Panc1 (cell line): ENCODE data around the gene P2RX3.

Experiments used
- POLR2AphosphoS5 ChIP-seq: IDR thresholded peaks from 2 replicates; pipeline ENCODE4 v1.6.1; 2012; ENCODE audit warnings: mild to moderate bottlenecking, low read depth, low read length, moderate library complexity
- SIN3A ChIP-seq: IDR thresholded peaks from 2 replicates; pipeline ENCODE4 v1.6.1; 2012; ENCODE audit warnings: low read depth, mild to moderate bottlenecking, low read length, moderate library complexity, borderline replicate concordance; ENCODE audit not compliant: insufficient read depth
- TF ChIP-seq, protein P1 (sequence below): fragments of 450-650 bp; IDR thresholded peaks from 2 replicates; pipeline ENCODE4 v1.5.1; 2017; ENCODE audit warnings: mild to moderate bottlenecking
- TF ChIP-seq, protein P2 (sequence below), 2 experiments: IDR thresholded peaks; 2 replicates each; pipeline ENCODE4 v1.6.1; 2011 to 2012; ENCODE audit warnings: low read depth in 2 of 2, control low read depth in 1 of 2, low read length in 1 of 2, mild to moderate bottlenecking in 1 of 2, moderate library complexity in 1 of 2; ENCODE audit not compliant: insufficient read depth in 1 of 2

DNA sequence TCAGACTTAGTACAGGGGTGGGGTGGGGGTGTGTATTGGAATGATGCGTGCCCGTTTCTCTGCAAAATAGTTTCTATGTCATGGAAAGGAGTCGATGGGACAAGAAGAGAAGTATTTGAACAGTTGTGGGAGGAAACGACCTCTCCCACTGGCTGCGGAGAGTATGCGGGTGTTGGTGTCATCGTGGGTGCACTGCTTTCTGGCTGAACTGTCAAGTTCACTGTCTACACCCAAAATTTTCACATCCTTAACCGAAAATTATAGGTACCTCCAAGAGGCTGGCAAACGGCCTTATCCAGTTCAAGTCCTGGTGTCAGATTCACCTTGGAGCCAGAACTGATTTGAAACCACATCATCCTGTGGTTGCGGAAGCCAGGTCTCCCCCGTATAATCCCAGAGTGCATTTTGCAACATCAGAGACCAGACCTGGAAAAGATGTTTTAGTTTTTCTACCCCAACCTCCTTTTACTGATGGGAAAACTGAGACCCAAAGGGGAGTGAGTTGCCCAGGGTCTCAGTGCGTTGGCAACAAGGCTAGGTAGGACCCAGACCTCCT, 2.0 kb upstream of the P2RX3 start:
- TF ChIP-seq, protein P1, sequence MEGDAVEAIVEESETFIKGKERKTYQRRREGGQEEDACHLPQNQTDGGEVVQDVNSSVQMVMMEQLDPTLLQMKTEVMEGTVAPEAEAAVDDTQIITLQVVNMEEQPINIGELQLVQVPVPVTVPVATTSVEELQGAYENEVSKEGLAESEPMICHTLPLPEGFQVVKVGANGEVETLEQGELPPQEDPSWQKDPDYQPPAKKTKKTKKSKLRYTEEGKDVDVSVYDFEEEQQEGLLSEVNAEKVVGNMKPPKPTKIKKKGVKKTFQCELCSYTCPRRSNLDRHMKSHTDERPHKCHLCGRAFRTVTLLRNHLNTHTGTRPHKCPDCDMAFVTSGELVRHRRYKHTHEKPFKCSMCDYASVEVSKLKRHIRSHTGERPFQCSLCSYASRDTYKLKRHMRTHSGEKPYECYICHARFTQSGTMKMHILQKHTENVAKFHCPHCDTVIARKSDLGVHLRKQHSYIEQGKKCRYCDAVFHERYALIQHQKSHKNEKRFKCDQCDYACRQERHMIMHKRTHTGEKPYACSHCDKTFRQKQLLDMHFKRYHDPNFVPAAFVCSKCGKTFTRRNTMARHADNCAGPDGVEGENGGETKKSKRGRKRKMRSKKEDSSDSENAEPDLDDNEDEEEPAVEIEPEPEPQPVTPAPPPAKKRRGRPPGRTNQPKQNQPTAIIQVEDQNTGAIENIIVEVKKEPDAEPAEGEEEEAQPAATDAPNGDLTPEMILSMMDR: no peak
- TF ChIP-seq POLR2AphosphoS5 (no peak), SIN3A (no peak)
- TF ChIP-seq, protein P2, sequence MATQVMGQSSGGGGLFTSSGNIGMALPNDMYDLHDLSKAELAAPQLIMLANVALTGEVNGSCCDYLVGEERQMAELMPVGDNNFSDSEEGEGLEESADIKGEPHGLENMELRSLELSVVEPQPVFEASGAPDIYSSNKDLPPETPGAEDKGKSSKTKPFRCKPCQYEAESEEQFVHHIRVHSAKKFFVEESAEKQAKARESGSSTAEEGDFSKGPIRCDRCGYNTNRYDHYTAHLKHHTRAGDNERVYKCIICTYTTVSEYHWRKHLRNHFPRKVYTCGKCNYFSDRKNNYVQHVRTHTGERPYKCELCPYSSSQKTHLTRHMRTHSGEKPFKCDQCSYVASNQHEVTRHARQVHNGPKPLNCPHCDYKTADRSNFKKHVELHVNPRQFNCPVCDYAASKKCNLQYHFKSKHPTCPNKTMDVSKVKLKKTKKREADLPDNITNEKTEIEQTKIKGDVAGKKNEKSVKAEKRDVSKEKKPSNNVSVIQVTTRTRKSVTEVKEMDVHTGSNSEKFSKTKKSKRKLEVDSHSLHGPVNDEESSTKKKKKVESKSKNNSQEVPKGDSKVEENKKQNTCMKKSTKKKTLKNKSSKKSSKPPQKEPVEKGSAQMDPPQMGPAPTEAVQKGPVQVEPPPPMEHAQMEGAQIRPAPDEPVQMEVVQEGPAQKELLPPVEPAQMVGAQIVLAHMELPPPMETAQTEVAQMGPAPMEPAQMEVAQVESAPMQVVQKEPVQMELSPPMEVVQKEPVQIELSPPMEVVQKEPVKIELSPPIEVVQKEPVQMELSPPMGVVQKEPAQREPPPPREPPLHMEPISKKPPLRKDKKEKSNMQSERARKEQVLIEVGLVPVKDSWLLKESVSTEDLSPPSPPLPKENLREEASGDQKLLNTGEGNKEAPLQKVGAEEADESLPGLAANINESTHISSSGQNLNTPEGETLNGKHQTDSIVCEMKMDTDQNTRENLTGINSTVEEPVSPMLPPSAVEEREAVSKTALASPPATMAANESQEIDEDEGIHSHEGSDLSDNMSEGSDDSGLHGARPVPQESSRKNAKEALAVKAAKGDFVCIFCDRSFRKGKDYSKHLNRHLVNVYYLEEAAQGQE (IDR thresholded peaks at IDR 0.05; ENCODE audit: insufficient read depth in 1 of 2, low read depth in 2 of 2, low read length in 1 of 2): no peak
